SK-N-MC (cell line): ENCODE results near the gene CPAMD8.

ENCODE experiments used
- EZH2 ChIP-seq: fragments of 200-600 bp; sonication (generic); IDR thresholded peaks from one replicate; pipeline ENCODE4 v1.6.1; 2017; ENCODE audit warnings: antibody characterized with exemption
- FOXP2 ChIP-seq: optimal IDR thresholded peaks from 2 replicates; pipeline ENCODE3; 2011; ENCODE audit warnings: mild to moderate bottlenecking, moderate library complexity; ENCODE audit not compliant: insufficient read depth; ENCODE audit errors: extremely low read length, control extremely low read depth
- POLR2AphosphoS5 ChIP-seq: IDR thresholded peaks from 2 replicates; pipeline ENCODE4 v1.6.1; 2012; ENCODE audit warnings: mild to moderate bottlenecking, low read depth, low read length, borderline replicate concordance

- TF ChIP-seq EZH2 (no peak), POLR2AphosphoS5 (no peak), FOXP2 (no peak)
Measured at GRCh38 chr19:16957855-16958254, 68.8 kb downstream of the CPAMD8 start.
